ENCODE results near the gene TSPAN31.

Gene TSPAN31

DNA sequence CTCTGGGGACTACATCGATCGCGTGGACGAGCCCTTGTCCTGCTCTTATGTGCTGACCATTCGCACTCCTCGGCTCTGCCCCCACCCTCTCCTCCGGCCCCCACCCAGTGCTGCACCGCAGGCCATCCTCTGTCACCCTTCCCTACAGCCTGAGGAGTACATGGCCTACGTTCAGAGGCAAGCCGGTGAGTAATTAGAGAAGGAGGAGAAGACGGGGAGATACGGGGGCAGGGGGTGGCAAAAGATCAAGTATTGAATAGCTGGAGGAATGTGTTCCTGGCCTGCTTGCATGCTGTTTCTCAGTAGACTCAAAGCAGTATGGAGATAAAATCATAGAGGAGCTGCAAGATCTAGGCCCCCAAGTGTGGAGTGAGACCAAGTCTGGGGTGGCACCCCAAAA is 29.1 kb upstream of the TSPAN31 start:
- Histone ChIP-seq H3K27me3 (ENCODE audit: control insufficient read depth, low read length) (no peaks in the 10 kb centered on the region), H3K4me2 (ENCODE audit: low read length) (no peak overlapping the region), H3K9me2 (replicated peaks; ENCODE audit: control insufficient read depth, low read length) (no peaks in the 10 kb centered on the region), H3K4me1 (ENCODE audit: control insufficient read depth, low read length) (peaks cover 5% of the 10 kb centered on the region), H3K79me2 (ENCODE audit: control insufficient read depth, low read length) (no peaks in the 10 kb centered on the region), H3K4me3 (ENCODE audit: low read length) (no peak overlapping the region), H4K20me1 (ENCODE audit: control insufficient read depth, insufficient read depth, low read depth, low read length) (no peaks in the 10 kb centered on the region), H3F3A (ENCODE audit: control insufficient read depth, insufficient read depth) (no peaks in the 10 kb centered on the region), H3K36me3 (ENCODE audit: control insufficient read depth, low read length) (peaks cover 55% of the 10 kb centered on the region), H3K9me3 (ENCODE audit: control insufficient read depth, insufficient read depth, low read length) (no peaks in the 10 kb centered on the region), H3K27ac (ENCODE audit: low read depth, low read length) (no peak overlapping the region)
- TF ChIP-seq CTCF (IDR thresholded peaks at IDR 0.05; ENCODE audit: low read depth, low read length, poor library complexity, severe bottlenecking), result no peak
- no peak for TF ChIP-seq EZH2phosphoT487 (IDR thresholded peaks at IDR 0.05; ENCODE audit: borderline replicate concordance, low read length)

DNA sequence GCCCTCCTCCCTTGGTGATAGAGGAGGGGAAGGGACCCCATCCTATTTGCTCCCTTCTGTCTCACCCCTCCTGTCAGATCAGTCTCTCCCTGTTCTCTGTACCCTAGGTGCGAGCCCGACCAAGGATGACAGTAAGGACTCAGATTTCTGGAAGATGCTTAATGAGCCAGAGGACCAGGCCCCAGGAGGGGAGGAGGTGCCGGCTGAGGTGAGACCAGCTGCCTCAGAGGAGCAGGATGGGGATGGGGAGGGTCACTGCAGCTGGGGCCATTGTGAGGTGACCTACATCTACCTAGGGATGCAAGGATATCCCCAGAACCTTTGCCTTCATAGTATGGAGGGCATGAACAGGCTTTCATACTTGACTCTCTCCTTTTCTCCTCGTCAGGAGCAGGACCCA is 28.5 kb upstream of the TSPAN31 start:
- Histone ChIP-seq H4K20me1 (ENCODE audit: control insufficient read depth, insufficient read depth, low read depth, low read length) (no peaks in the 10 kb centered on the region), H3K27me3 (ENCODE audit: control insufficient read depth, low read length) (no peaks in the 10 kb centered on the region), H3K4me3 (ENCODE audit: low read length) (no peak overlapping the region), H3F3A (ENCODE audit: control insufficient read depth, insufficient read depth) (no peaks in the 10 kb centered on the region), H3K9me3 (ENCODE audit: control insufficient read depth, insufficient read depth, low read length) (no peaks in the 10 kb centered on the region), H3K9me2 (replicated peaks; ENCODE audit: control insufficient read depth, low read length) (no peaks in the 10 kb centered on the region), H3K4me2 (ENCODE audit: low read length) (no peak overlapping the region), H3K36me3 (ENCODE audit: control insufficient read depth, low read length) (peaks cover 58% of the 10 kb centered on the region), H3K27ac (ENCODE audit: low read depth, low read length) (no peak overlapping the region), H3K79me2 (ENCODE audit: control insufficient read depth, low read length) (no peaks in the 10 kb centered on the region), H3K4me1 (ENCODE audit: control insufficient read depth, low read length) (peaks cover 5% of the 10 kb centered on the region)
- TF ChIP-seq EZH2phosphoT487 (IDR thresholded peaks at IDR 0.05; ENCODE audit: borderline replicate concordance, low read length), result no peak
- TF ChIP-seq CTCF (IDR thresholded peaks at IDR 0.05; ENCODE audit: low read depth, low read length, poor library complexity, severe bottlenecking), result no peak

- TF ChIP-seq CTCF (IDR thresholded peaks at IDR 0.05; ENCODE audit: low read depth, low read length, poor library complexity, severe bottlenecking) (no peak), EZH2phosphoT487 (IDR thresholded peaks at IDR 0.05; ENCODE audit: borderline replicate concordance, low read length) (no peak)
- Histone ChIP-seq H3K36me3 (ENCODE audit: control insufficient read depth, low read length) (peaks cover 57% of the 10 kb centered on the region), H3F3A (ENCODE audit: control insufficient read depth, insufficient read depth) (no peaks in the 10 kb centered on the region)
Measured at GRCh38 chr12:57717131-57717530, 27.7 kb upstream of the TSPAN31 start.

More at GRCh38 chr12:57717131-57717530, 27.7 kb upstream of the TSPAN31 start:
- H3K9me2 ChIP-seq (replicated peaks; ENCODE audit: control insufficient read depth, low read length), result no peaks in the 10 kb centered on the region
- no peaks in the 10 kb centered on the region for H3K9me3 ChIP-seq (ENCODE audit: control insufficient read depth, insufficient read depth, low read length)
- H3K27ac ChIP-seq (ENCODE audit: low read depth, low read length), result no peak overlapping the region
- H3K4me1 ChIP-seq (ENCODE audit: control insufficient read depth, low read length), result peaks cover 5% of the 10 kb centered on the region
- no peak overlapping the region for H3K4me3 ChIP-seq (ENCODE audit: low read length)
- no peaks in the 10 kb centered on the region for H3K79me2 ChIP-seq (ENCODE audit: control insufficient read depth, low read length)
- H3K4me2 ChIP-seq (ENCODE audit: low read length), result no peak overlapping the region
- no peaks in the 10 kb centered on the region for H4K20me1 ChIP-seq (ENCODE audit: control insufficient read depth, insufficient read depth, low read depth, low read length)
- H3K27me3 ChIP-seq (ENCODE audit: control insufficient read depth, low read length), result no peaks in the 10 kb centered on the region

Measured in DOHH2 (cell line).